Fibroblast of villous mesenchyme (primary cell): ENCODE results near the gene MGAT2. TPM values are rescaled to one million over a fixed set of nuclear protein-coding genes. Genes with fewer than 3 reads are reported as not detected.
A peak's percentile ranks its signal among the peaks of the same experiment; 100 is the strongest.
"Not testable (repeated sequence)": the region's sequence is repeated elsewhere in the genome, so short reads cannot be mapped to it uniquely, and the experiment has no call there.

Experiments
- DNase-seq: peaks from one replicate; pipeline ENCODE4 v3.0.0-alpha.2; 2010; ENCODE audit warnings: low read depth
- H3K4me3 ChIP-seq: 2 replicates; pipeline ENCODE4 v1.5.1; 2011; ENCODE audit warnings: low read depth, mild to moderate bottlenecking, low read length
- total RNA-seq: library from RNA; depleted of rRNA; stranded (reverse); fragments of >200 nt; gene quantifications from 2 replicates; pipeline ENCODE4 v1.2.3, GENCODE V29; 2012
- TF ChIP-seq, protein P1 (sequence below): IDR thresholded peaks from 2 replicates; pipeline ENCODE4 v1.5.1; 2012; ENCODE audit warnings: low read depth, mild to moderate bottlenecking, low read length; ENCODE audit not compliant: insufficient read depth

Gene MGAT2
- total RNA-seq, 1 donor: 104 TPM

GRCh38 chr14:49640540-49641417, 20.2 kb downstream of the MGAT2 start:
- TF ChIP-seq, protein P1, sequence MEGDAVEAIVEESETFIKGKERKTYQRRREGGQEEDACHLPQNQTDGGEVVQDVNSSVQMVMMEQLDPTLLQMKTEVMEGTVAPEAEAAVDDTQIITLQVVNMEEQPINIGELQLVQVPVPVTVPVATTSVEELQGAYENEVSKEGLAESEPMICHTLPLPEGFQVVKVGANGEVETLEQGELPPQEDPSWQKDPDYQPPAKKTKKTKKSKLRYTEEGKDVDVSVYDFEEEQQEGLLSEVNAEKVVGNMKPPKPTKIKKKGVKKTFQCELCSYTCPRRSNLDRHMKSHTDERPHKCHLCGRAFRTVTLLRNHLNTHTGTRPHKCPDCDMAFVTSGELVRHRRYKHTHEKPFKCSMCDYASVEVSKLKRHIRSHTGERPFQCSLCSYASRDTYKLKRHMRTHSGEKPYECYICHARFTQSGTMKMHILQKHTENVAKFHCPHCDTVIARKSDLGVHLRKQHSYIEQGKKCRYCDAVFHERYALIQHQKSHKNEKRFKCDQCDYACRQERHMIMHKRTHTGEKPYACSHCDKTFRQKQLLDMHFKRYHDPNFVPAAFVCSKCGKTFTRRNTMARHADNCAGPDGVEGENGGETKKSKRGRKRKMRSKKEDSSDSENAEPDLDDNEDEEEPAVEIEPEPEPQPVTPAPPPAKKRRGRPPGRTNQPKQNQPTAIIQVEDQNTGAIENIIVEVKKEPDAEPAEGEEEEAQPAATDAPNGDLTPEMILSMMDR: no peak
- H3K4me3 ChIP-seq: no peak overlapping the region
- DNase-seq: no peak

GRCh38 chr14:49641697-49642129, 21.1 kb downstream of the MGAT2 start:
- H3K4me3 ChIP-seq: peak overlapping the region; percentile 10
- TF ChIP-seq, protein P1: no peak
- DNase-seq: peak; percentile 91

- TF ChIP-seq, protein P1: no peak
- H3K4me3 ChIP-seq: peak overlapping the region; percentile 10
- no peak for DNase-seq
Observed at GRCh38 chr14:49642163-49642562, 21.6 kb downstream of the MGAT2 start.

DNA sequence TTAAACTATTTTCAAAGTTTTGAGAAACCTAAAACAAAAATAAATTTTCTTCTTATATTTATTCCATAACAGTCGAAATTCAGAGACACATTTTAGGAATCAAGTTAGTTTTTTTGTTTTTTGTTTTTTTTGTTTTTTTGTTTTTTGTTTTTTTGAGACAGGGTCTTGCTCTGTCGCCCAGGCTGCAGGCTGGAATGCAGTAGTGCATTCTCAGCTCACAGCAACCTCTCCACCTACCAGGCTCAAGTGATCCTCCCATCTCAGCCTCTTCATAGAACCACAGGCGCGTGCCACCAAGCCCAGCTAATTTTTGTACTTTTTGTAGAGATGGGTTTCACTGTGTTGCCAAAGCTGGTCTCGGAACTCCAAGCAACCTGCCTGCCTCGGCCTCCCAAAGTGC, 32.9 kb downstream of the MGAT2 start:
- no peak overlapping the region for H3K4me3 ChIP-seq
- TF ChIP-seq, protein P1: no peak
- no peak for DNase-seq

- no peak overlapping the region for H3K4me3 ChIP-seq
- TF ChIP-seq, protein P1: no peak
- DNase-seq: no peak
Observed at GRCh38 chr14:49654511-49654910, 33.9 kb downstream of the MGAT2 start.

- H3K4me3 ChIP-seq, DNase-seq: not testable (repeated sequence)
Observed at GRCh38 chr14:49657500-49657899, 36.9 kb downstream of the MGAT2 start.

- no peak overlapping the region for H3K4me3 ChIP-seq
- TF ChIP-seq, protein P1: no peak
- DNase-seq: no peak
Observed at GRCh38 chr14:49659526-49660455, 39.2 kb downstream of the MGAT2 start.
